Smooth muscle cell (in vitro differentiated cells): ENCODE results near the gene ITPRIPL1. TPM values are rescaled to one million over a fixed set of nuclear protein-coding genes. Genes with fewer than 3 reads are reported as not detected.

Experiments
- DNase-seq: peaks from one replicate; lab custom pipeline; 2025; ENCODE audit not compliant: unreplicated experiment; lab: John Stamatoyannopoulos, UW
- H2AFZ ChIP-seq: fragments of 200-600 bp; sonication (generic); 2 replicates; pipeline ENCODE4 v1.6.0; 2016; ENCODE audit warnings: antibody characterized with exemption, low read depth, mild to moderate bottlenecking
- H3F3A ChIP-seq: fragments of 200-600 bp; sonication (generic); 2 replicates; pipeline ENCODE4 v1.6.0; 2017; ENCODE audit warnings: antibody characterized with exemption, low read depth
- H3K27ac ChIP-seq: fragments of 200-600 bp; sonication (generic); 2 replicates; pipeline ENCODE4 v1.5.1; 2016; ENCODE audit warnings: low read depth, mild to moderate bottlenecking
- H3K27me3 ChIP-seq: fragments of 200-600 bp; sonication (generic); 2 replicates; pipeline ENCODE4 v1.6.1; 2016; ENCODE audit warnings: low read depth, mild to moderate bottlenecking
- H3K36me3 ChIP-seq: fragments of 200-600 bp; sonication (generic); 2 replicates; pipeline ENCODE4 v1.5.1; 2016; ENCODE audit warnings: low read depth
- H3K4me1 ChIP-seq: fragments of 200-600 bp; sonication (generic); 2 replicates; pipeline ENCODE4 v1.5.1; 2016; ENCODE audit warnings: low read depth
- H3K4me2 ChIP-seq: fragments of 200-600 bp; sonication (generic); 2 replicates; pipeline ENCODE4 v1.6.0; 2016; ENCODE audit warnings: mild to moderate bottlenecking
- H3K4me3 ChIP-seq: fragments of 200-600 bp; sonication (generic); 2 replicates; pipeline ENCODE4 v1.5.1; 2016; ENCODE audit warnings: mild to moderate bottlenecking
- H3K79me2 ChIP-seq: fragments of 200-600 bp; sonication (generic); 2 replicates; pipeline ENCODE4 v1.6.0; 2016; ENCODE audit warnings: low read depth, mild to moderate bottlenecking
- H3K9ac ChIP-seq: fragments of 200-600 bp; sonication (generic); 2 replicates; pipeline ENCODE4 v1.6.0; 2016; ENCODE audit warnings: low read depth
- H3K9me3 ChIP-seq: fragments of 200-600 bp; sonication (generic); replicated peaks from 2 replicates; pipeline ENCODE4 v1.5.1; 2016; ENCODE audit warnings: low read depth
- H4K20me1 ChIP-seq: fragments of 200-600 bp; sonication (generic); 2 replicates; pipeline ENCODE4 v1.6.0; 2016; ENCODE audit warnings: low read depth
- CTCF ChIP-seq: fragments of 200-600 bp; sonication (generic); IDR thresholded peaks from 2 replicates; pipeline ENCODE4 v1.5.1; 2017; ENCODE audit warnings: borderline replicate concordance, mild to moderate bottlenecking, antibody characterized with exemption; ENCODE audit not compliant: insufficient read depth, poor library complexity, severe bottlenecking
- WGBS: methylation state at CpG from one replicate; pipeline ENCODE4 v1.1.7; 2016; ENCODE audit warnings: low lambda C conversion rate; 5-methylcytosine and 5-hydroxymethylcytosine counted together
- polyA plus RNA-seq: library from polyadenylated mRNA; unstranded; fragments of >200 nt; fragmentation: Nextera tagmentation; extraction: Ambion mirVana; gene quantifications from 2 replicates; pipeline ENCODE4 v1.2.1, GENCODE V29; 2016
- total RNA-seq: library from RNA; depleted of rRNA; stranded (reverse); fragments of >200 nt; gene quantifications from 2 replicates; pipeline ENCODE4 v1.2.3, GENCODE V29; 2014

Gene ITPRIPL1
- total and polyA plus RNA-seq, 2 experiments from 2014 or later: 3.5 to 4.3 TPM

GRCh38 chr2:96342085-96342484 lies 17.0 kb downstream of the ITPRIPL1 start:
- H3K27ac ChIP-seq: no peak overlapping the region
- no peak for DNase-seq
- no peaks in the 10 kb centered on the region for H3K4me1 ChIP-seq
- no peaks in the 10 kb centered on the region for H3K27me3 ChIP-seq
- no peaks in the 10 kb centered on the region for H3K9me3 ChIP-seq
- WGBS: 62% methylated on average over 6 of the region's 6 CpGs
- no peaks in the 10 kb centered on the region for H3F3A ChIP-seq
- no peak overlapping the region for H3K4me2 ChIP-seq
- H2AFZ ChIP-seq: no peak overlapping the region
- no peak overlapping the region for H3K9ac ChIP-seq
- no peak for TF ChIP-seq CTCF
- no peaks in the 10 kb centered on the region for H3K36me3 ChIP-seq
- no peak overlapping the region for H3K4me3 ChIP-seq
- H3K79me2 ChIP-seq: peaks cover 17% of the 10 kb centered on the region
- no peaks in the 10 kb centered on the region for H4K20me1 ChIP-seq

- Histone ChIP-seq H3K36me3 (no peaks in the 10 kb centered on the region), H3F3A (no peaks in the 10 kb centered on the region), H3K79me2 (peaks cover 7% of the 10 kb centered on the region), H2AFZ (no peak overlapping the region), H3K9ac (no peak overlapping the region), H3K27me3 (no peaks in the 10 kb centered on the region), H3K4me2 (no peak overlapping the region), H3K4me3 (no peak overlapping the region), H4K20me1 (no peaks in the 10 kb centered on the region), H3K27ac (no peak overlapping the region), H3K9me3 (no peaks in the 10 kb centered on the region), H3K4me1 (no peaks in the 10 kb centered on the region)
- no peak for DNase-seq
- no peak for TF ChIP-seq CTCF
- WGBS: 94% methylated on average over 5 of the region's 5 CpGs
Observed at GRCh38 chr2:96344011-96344410, 18.9 kb downstream of the ITPRIPL1 start.

- no peak for TF ChIP-seq CTCF
- Histone ChIP-seq H2AFZ (no peak overlapping the region), H3K4me1 (no peaks in the 10 kb centered on the region), H3K27me3 (no peaks in the 10 kb centered on the region), H4K20me1 (no peaks in the 10 kb centered on the region), H3K4me2 (no peak overlapping the region), H3F3A (no peaks in the 10 kb centered on the region), H3K9ac (no peak overlapping the region), H3K36me3 (no peaks in the 10 kb centered on the region), H3K9me3 (no peaks in the 10 kb centered on the region), H3K4me3 (no peak overlapping the region), H3K27ac (no peak overlapping the region), H3K79me2 (no peaks in the 10 kb centered on the region)
- 91% methylated on average over 4 of the region's 4 CpGs for WGBS
- no peak for DNase-seq
Observed at GRCh38 chr2:96345438-96345837, 20.3 kb downstream of the ITPRIPL1 start.

GRCh38 chr2:96345868-96346462 lies 20.8 kb downstream of the ITPRIPL1 start:
- no peak for TF ChIP-seq CTCF
- Histone ChIP-seq H3K4me1 (no peaks in the 10 kb centered on the region), H3F3A (no peaks in the 10 kb centered on the region), H3K9ac (no peak overlapping the region), H3K36me3 (no peaks in the 10 kb centered on the region), H3K4me2 (no peak overlapping the region), H3K27ac (no peak overlapping the region), H3K79me2 (no peaks in the 10 kb centered on the region), H3K27me3 (no peaks in the 10 kb centered on the region), H3K9me3 (no peaks in the 10 kb centered on the region), H4K20me1 (no peaks in the 10 kb centered on the region), H2AFZ (no peak overlapping the region), H3K4me3 (no peak overlapping the region)
- no peak for DNase-seq
- WGBS: 97% methylated on average over 6 of the region's 6 CpGs
